Measurements from ENCODE around the gene ASIC3. TPM values are rescaled to one million over a fixed set of nuclear protein-coding genes. Genes with fewer than 3 reads are reported as not detected.

ASIC3 gene
- total RNA-seq, 1 donor from 2014 or later, result 0.15 TPM

Other genes with a start within 250 kb of the ASIC3 start
- 0.75 and 1.0 TPM in 2 replicates for gene TMEM176B, start 248.2 kb upstream of the ASIC3 start, total RNA-seq
- 0.35 TPM in 1 of 2 replicates, not detected in the other for gene TMEM176A, start 247.8 kb upstream of the ASIC3 start, total RNA-seq
- 6.1 and 6.4 TPM in 2 replicates for gene AOC1, start 196.0 kb upstream of the ASIC3 start, total RNA-seq
- gene KCNH2, start 70.2 kb upstream of the ASIC3 start, total RNA-seq, result 1.2 and 2.3 TPM in 2 replicates
- gene NOS3, start 57.5 kb upstream of the ASIC3 start, total RNA-seq, result 0.15 and 0.35 TPM in 2 replicates
- 0.10 TPM in 1 of 2 replicates, not detected in the other for gene ATG9B, start 24.0 kb upstream of the ASIC3 start, total RNA-seq
- 31.0 and 43.4 TPM in 2 replicates for gene ABCB8, start 20.1 kb upstream of the ASIC3 start, total RNA-seq
- gene CDK5, start 9.4 kb downstream of the ASIC3 start, total RNA-seq, result 14.8 and 16.8 TPM in 2 replicates
- gene SLC4A2, start 11.1 kb downstream of the ASIC3 start, total RNA-seq, result 92.4 and 137 TPM in 2 replicates
- gene FASTK, start 32.3 kb downstream of the ASIC3 start, total RNA-seq, result 59.3 and 63.7 TPM in 2 replicates
- gene TMUB1, start 35.0 kb downstream of the ASIC3 start, total RNA-seq, result 34.9 and 41.5 TPM in 2 replicates
- gene AGAP3, start 37.9 kb downstream of the ASIC3 start, total RNA-seq, result 36.3 and 41.2 TPM in 2 replicates
- gene GBX1, start 119.2 kb downstream of the ASIC3 start, total RNA-seq, result not detected in 2 replicates
- gene ASB10, start 138.7 kb downstream of the ASIC3 start, total RNA-seq, result not detected in 2 replicates
- gene H2BK1, start 162.0 kb downstream of the ASIC3 start, total RNA-seq, result not detected in 2 replicates
- 80.6 and 82.7 TPM in 2 replicates for gene ABCF2, start 178.7 kb downstream of the ASIC3 start, total RNA-seq
- gene CHPF2, start 184.0 kb downstream of the ASIC3 start, total RNA-seq, result 49.1 and 65.9 TPM in 2 replicates
- 3.8 and 15.0 TPM in 2 replicates for gene SMARCD3, start 200.2 kb downstream of the ASIC3 start, total RNA-seq